Left forelimb (tissue), 1 donor: ENCODE measurements around the gene HNRNPR.
"Not testable (repeated sequence)": the region's sequence is repeated elsewhere in the genome, so short reads cannot be mapped to it uniquely, and the experiment has no call there.

Experiments
- DNase-seq: peaks from one replicate; pipeline ENCODE4 v3.0.0-alpha.2; 2018; ENCODE audit warnings: low spot score

HNRNPR gene

DNA sequence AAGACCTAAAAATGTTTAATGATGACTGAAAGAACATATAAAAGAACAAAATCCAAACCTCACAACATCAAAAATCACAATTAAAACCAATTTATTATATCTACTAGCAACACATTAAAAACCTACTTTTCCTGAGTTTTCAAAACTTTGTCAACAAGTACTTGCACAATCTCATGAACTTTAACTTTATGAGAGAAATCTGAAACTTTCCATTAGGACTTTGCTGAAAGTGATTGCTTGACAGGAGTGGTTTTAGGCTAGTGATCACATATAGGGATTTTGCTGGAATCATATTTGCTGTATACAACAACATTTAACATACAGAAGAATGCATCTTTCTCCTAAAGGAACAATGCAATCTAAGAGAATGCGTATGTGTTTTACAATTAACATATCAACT is 13.2 kb downstream of the HNRNPR start:
- DNase-seq, result no peak

DNA sequence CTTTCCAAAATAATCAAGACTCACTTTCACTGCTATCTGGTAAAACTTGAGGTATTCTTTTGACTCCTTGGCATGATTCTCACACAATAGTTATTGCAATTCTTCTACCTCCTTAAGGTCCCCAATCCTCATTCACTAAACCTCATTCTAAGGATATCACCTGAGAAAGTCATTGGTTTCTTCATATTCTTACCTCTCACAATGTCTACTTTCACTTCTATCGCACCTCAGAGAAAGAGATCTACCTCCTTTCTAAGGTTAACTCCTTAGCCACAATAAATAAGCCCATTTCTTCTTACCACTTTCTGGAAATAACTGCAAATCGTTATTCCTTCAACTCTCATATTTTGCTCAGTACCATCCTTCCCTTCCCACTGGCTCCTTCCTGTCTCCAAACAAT is 18.7 kb downstream of the HNRNPR start:
- no peak for DNase-seq

DNA sequence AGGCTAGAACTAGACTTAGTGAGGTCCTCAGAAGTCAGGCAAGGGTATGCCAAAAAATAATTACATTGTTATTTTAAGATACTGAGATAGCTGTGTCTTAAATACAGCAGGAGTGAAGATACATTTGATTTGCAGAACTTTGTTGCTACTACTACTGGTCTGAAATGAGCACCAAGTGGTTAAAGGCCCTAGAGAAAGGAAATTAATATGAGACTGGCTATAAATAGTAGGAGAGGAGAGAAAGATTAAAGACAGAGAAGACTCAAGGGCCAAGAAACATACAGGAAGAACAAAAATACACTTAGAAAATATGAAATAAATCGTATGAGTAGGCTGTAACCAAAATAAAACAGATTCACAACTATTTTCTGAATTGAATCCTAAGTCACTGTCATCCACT is 21.3 kb downstream of the HNRNPR start:
- DNase-seq, result no peak

DNA sequence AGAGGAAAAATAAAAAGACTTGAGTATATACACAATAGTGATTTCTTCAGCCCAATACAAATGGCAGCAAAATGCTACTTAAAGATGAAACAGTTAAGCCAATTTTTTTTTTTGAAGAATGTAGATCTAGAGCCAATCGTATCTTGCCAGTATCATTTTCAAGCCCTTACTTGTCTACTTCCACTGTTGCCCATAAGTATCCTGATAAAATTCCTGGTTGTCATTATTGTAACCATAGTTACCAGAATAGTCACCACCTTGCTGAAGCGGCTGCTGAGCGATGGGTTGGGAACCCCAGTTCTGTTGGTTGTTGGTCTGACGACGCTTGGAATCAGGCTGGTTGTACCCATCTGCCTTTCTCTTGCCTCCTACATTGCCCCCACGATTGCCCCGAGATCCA is 33.8 kb downstream of the HNRNPR start:
- not testable (repeated sequence) for DNase-seq

DNA sequence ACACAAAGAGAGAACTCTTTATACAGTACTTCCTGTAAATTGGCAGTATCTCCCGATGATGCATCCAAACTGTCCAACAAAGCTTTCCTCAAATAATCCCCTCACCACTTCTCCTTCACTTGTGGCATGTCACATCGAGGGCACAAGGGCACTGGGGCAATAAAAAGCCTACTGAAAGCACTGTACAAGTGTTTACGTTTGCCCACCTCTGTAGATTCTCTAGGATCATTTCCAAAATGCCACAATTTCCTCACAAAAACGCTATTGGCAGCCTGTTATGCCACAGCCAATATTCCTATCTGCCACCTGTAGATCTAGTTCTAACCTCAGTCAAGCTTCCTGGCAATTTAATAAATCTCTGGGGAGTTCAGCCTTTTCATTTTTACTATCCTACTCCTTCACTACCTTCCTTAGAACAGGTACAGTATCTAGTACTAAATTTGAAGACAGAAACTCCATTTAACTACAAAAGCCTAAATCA is 39.9 kb downstream of the HNRNPR start:
- DNase-seq, result no peak

DNA sequence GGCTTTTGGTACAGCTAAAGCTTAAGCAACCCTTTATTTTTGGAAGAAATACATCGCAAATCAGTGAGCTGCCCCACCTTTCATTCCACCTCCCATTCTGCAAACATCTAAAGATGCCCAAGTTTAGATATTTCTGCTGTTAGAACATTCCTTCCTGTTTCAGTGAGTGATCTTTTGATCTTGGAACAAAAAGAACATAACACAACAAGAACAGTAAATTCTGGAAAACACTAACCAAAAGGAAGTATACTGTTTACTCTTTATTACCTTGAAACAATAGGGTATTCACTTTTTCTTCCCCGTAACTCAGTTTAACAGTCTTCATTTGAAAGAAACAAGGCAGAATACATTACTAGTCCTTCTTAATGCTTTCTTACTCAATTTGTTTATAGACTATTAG is 40.6 kb downstream of the HNRNPR start:
- DNase-seq, result no peak

DNA sequence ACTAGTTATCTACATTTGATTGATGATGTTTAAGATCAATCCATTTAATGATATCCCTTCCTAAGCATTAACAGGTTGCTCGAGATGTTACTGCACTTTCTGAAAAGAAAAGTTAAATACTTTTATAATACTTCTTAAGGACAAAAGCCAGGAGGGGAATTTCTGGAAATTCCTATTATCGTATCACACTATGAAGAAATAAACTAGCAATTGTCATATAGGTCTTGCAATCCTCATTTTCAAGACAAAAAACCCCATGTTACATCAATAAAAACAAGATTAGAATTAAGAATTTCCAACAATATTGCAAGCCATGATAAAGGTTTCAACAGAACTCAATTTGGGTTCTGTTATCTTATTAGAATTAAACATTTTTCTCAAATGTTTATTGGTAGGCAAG is 47.2 kb downstream of the HNRNPR start:
- DNase-seq, result no peak

DNA sequence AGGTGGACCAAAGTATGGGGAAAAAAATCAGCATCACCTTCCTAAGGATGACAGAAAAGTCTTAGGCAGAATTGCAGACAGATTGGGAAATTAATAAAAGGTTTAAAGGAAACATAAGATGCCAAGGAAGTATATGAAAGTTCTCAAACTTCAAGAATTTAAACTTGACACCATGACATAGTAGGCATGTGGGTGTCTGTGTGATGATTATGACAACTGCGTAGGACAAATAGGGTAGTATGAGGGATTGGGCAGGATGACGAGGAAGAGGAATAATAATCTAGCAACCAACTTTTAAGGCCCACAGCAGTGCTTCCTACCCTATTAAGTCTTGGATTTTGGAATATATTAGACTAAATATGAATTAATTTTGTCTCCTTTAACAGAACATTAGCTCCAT is 52.4 kb downstream of the HNRNPR start:
- no peak for DNase-seq

DNA sequence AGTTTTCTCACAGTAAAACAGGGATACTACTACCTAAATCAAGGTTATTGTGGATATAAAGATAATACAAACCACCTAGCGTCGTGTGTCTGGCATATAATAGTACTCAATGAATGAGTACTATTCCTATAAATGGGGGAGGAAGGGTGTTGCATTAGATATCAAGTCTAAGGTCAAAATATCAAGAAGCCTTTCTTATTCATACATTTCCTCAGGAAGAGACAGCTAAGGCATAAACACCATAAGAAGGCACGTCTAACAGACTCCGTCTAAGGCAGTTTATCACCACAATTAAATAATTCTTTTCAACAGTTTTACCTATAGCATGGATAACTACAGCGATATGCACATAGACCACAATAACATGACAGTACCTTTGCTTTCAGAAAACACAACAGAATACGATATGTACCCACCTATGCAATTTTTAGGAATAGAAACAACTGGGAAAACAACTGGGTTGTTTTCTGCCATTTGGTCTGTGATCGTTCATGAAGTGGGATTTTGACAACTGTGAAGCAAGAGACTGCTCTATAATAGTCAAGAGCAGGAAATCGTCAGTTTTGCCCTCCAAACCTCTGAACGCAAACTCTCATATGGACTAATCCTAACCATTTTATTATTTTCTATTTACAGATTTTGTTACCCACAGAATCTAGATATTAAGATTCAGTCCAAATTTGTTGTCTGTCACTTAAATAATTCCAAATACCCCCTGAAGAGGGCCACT is 53.1 kb downstream of the HNRNPR start:
- no peak for DNase-seq

DNA sequence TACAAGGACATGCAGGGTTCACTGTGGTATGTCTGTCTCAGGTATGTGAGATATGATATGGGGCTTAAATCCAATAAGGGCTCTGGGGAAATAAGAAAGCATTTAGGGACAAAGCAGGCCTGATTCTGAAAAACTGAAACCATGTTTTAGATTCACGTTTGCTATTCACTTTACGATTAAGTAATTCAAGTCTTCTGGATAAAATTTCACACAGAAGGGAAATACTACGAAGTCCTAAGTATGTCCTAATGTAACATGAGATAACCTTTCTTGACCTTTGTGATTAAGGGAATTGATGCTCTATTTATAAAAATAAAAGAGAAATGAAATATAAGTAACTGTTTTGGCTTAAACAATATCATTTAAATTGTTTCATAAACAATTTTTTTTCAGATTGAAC is 55.4 kb downstream of the HNRNPR start:
- no peak for DNase-seq

DNA sequence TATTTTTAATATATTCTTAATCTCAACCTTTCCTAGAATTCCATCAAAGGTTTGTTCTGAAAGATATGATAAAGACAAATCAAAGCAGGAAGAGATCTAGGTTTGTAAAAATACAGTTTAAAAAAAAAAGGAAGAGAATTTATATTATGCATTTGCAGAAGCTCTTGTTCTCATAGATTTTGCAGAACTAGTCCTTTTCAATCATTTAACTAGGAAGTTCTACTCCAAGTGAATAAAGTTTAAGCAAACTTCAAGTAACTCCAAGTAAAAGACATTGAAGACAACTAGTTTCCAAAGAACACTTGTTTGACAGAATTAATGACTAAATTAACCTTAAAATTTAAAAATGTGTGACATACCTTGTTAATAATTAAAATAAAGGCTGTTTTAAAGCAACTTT is 55.9 kb downstream of the HNRNPR start:
- no peak for DNase-seq

DNA sequence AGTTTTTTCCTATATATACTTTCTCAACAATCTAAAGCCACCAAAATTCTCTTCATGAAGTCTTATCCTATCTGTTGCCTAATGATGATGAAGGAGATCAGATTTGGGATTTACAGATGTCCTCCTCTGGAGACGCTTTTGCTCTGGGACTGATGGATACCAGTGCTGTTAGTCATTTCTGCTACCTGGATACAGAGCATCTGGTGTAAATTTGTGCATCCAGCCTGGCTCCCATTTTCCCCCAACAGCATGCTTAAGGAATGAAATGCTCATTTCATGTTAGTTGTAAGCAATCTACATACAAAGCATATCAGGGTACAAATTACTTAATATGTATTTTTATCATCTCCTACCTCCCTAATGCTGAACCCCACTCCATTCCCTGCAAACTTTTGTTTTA is 57.7 kb downstream of the HNRNPR start:
- DNase-seq, result no peak

DNA sequence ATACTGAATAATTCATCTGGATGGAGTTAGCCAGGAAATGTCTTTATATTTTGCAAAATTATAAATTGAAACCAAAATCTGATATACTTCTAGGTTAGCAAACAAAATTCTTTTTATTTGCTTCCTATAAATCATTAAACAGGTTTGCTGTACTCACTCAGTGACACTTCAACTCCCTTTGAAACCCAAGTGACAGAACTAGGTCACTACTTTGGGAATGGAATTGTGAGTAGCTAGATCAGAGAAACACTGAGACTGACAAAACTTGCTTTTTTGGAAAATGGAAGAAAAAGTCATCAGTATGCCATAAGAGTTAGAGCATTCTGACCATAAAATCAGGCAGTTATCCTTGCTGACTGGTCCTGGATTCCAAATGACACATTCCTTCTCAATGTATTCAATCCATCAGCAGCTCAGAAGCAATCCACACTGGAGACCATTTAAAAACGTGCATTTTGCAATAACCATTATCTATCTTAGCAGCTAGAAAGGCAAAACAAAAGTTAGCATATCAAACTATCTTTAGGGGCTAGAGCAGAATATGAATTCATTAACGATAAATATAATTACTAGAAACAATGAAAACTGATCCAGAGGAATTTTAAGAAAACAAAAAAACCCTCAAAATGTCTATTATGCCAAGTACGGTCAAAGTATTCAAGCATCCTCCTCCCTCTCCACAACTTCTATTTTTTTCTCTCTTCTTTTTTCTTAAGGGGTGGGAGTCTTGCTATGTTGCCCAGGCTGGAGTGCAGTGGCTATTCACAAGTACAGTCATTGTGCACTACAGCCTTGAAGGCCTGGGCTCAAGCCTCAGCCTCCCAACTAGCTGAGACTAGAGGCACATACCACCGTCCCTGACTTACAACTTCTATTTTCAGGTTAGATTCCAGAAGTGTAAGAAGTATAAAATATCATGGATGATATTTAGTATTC is 60.1 kb downstream of the HNRNPR start:
- no peak for DNase-seq

DNA sequence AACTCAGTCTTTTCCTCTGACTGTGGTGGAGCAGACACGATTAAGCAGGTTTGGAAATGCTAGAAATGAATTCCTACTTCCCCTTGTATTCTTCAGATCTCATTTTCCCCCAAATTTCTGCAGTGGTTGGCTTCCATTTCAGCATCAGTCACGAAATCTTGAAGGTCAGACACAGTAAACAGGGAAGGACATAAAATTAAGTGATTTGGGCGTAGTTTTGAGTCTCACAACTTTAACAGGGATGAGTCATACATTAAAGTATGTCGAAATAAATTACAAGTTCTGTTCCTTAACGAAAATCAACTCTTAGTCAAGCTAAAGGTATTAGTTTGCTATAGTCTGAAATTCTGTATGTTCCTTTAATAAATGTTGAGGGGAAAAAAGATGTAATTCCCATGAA is 61.1 kb downstream of the HNRNPR start:
- no peak for DNase-seq

DNA sequence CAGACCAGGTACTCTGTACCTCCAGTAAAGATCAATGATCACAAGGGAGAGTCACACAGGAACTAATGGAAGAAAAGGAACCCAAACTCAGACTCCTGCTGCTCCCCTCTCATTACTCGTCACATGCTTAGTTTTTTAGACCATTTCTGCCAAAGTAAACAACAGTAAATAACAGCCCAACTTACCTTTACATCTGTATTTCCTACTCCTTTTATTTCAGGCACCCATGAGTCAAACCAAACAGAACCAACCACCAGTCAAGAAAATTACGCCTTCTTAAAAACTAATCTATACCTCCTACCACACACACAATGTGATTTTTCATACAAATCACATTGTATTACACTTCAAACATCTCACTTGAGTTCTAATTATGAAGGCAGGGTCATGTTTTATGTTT is 65.4 kb downstream of the HNRNPR start:
- no peak for DNase-seq

DNA sequence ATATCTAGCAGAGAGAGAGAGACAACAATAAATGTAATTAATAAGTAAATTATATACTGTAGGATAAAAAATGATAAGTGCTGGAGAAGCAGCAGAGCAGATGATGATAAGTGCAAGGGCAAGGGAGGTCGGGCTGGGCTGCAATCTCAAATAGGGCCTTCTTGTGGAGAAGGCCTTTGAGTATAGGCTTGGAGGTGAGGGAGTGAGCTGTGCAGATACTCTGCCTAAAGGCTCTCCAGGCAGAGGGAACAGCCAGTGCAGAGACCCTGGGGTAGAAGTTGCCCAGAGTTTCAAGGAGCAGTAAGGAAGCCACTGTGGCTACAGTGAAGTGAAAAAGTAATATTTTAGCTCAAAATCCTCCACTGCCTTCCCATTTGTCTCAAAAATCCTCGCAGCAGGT is 67.6 kb downstream of the HNRNPR start:
- no peak for DNase-seq

DNA sequence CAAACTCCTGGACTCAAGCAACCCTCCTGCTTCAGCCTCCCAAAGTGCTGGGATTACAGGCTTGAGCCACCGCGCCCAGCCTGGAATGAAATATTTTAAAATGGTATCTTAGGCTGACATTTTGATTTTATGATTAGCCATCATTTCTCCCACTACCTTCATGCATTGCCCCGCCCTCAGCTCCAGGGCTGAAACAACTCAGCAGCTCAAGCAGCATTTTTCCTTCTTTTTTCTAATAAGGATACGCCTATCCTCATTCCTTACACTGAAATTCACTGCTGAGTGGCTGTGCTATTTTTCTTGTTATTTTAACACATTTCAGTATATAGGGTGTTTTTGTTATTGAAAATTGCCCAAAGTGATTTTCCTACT is 70.0 kb downstream of the HNRNPR start:
- no peak for DNase-seq

DNA sequence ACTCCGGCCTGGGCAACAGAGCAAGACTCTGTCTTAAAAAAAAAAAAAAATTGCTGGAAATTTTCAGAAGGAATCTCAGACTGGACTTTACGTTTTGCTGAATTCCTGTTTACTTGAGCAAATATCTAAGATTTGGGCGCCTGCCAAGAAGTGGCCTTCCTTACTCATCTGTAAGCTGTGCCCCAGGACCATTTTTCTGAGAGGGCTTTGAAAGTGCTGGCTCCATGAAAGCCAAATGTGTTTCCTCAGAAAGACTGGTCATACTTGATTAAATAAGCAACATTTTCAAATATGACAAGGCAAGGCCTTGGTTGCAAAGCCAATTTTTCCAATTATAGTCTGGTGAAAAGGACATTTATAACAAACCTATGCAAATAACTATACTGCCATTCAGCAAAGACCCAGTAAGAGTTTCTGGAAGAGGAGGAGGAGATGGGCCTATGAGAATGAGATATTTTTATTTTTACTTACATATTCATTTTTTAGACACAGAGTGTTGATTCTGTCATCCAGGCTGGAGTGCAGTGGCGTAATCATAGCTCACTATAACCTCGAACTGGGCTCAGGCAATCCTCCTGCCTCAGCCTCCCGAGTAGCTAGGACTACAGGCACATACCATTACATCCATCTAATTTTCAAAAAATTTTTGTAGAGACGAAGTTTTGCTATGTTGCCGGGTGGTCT is 70.5 kb downstream of the HNRNPR start:
- no peak for DNase-seq

DNA sequence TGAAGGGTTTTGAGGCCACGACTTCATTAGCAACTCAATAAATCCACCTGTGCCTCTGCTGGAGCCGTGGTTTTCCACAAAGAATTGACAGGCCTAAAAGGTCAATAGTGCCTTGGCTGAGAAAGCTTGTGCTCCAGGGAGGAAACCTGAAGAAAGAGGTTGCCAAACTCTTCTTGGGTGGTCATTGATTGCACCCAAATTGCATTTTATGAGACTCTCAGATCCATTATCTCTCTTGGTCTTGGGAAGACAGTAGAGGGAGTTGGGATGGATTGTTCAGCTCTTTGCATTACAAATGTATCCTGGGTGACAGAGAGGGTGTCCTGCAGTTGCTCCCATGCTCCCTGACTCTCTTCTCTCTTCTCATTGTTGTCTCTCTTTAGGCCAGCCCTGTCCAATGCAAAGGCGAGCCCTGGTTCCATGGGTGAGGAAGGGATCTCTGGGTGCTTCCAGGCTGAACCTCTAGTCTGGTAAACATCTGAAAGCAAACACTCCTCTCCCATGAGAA is 80.7 kb downstream of the HNRNPR start:
- DNase-seq, result no peak

DNA sequence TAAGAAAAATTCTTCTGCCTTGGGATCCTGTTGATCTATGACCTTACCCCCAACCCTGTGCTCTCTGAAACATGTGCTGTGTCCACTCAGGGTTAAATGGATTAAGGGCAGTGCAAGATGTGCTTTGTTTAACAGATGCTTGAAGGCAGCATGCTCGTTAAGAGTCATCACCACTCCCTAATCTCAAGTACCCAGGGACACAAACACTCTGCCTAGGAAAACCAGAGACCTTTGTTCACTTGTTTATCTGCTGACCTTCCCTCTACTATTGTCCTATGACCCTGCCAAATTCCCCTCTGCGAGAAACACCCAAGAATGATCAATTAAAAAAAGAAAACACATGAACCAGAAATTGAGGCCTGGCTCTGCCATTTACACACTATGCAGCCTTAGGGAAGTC is 86.0 kb downstream of the HNRNPR start:
- DNase-seq, result not testable (repeated sequence)

DNA sequence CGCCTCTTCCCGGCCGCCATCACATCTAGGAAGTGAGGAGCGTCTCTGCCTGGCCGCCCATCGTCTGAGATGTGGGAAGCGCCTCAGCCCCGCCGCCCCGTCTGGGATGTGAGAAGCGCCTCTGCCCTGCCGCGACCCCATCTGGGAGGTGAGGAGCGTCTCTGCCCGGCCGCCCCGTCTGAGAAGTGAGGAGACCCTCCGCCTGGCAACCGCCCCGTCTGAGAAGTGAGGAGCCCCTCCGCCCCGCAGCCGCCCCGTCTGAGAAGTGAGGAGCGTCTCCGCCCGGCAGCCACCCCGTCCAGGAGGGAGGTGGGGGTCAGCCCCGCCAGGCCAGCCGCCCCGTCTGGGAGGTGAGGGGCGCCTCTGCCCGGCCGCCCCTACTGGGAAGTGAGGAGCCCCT is 86.7 kb downstream of the HNRNPR start:
- DNase-seq, result not testable (repeated sequence)
